HepG2 (cell line): Measurements from ENCODE around the gene ADAM15. TPM values are rescaled to one million over a fixed set of nuclear protein-coding genes. Genes with fewer than 3 reads are reported as not detected.

Experiments used
- ATAC-seq: fragments of 200-7000 bp; cut with Tn5 transposase; 3 replicates; pipeline ENCODE4 v1.9.1; 2020; ENCODE audit warnings: mild to moderate bottlenecking, moderate library complexity
- BruUV-seq: library from RNA; stranded (reverse); fragments of 400-500 nt; replicated peaks from 2 replicates; lab custom pipeline; 2021; lab: Mats Ljungman, UMichigan
- CTCF ChIA-PET: fragments of 300-600 bp; formaldehyde crosslinking; extraction: SDS; loops from one replicate; lab custom pipeline; 2021; ENCODE audit warnings: low total read pairs, inconsistent platforms, low intra/inter-chr PET ratio; lab: Yijun Ruan, JAX
- POLR2A ChIA-PET: fragments of 350-600 bp; sonication (Branson Sonifier 250); formaldehyde crosslinking; loops from one replicate; lab custom pipeline; 2020; ENCODE audit warnings: antibody characterized with exemption, inconsistent platforms; lab: Yijun Ruan, JAX
- DNase-seq: peaks from one replicate; pipeline ENCODE4 v3.0.0-alpha.2; 2015; ENCODE audit warnings: low spot score
- FAIRE-seq: peaks from 3 replicates; lab custom pipeline; 2011; peaks lifted over from hg19 to GRCh38; lab: Jason Lieb, UNC
- H2AFZ ChIP-seq: one replicate; pipeline ENCODE4 v1.6.1; 2011; ENCODE audit warnings: low read length, inconsistent platforms
- H3K27ac ChIP-seq: fragments of 300-600 bp; 3 replicates; pipeline ENCODE4 v1.8.0; 2011; ENCODE audit warnings: mixed run types, mild to moderate bottlenecking, mixed read lengths, low read length, inconsistent platforms; ENCODE audit not compliant: insufficient read depth; ENCODE audit errors: extremely low read length
- H3K27me3 ChIP-seq, 2 experiments: fragments of 200-600 bp in 1 of 2; 2 replicates in 1 of 2; 3 replicates in 1 of 2; pipeline versions ENCODE4 v1.6.0 to v1.8.0; 2011; ENCODE audit warnings: low read length in 2 of 2, mild to moderate bottlenecking in 2 of 2, moderate library complexity in 2 of 2, inconsistent platforms in 1 of 2; ENCODE audit not compliant: insufficient read depth in 2 of 2, control insufficient read depth in 1 of 2
- H3K36me3 ChIP-seq, 2 experiments: fragments of 200-600 bp in 1 of 2; replicated peaks in 1 of 2; 2 replicates in 1 of 2; 3 replicates in 1 of 2; pipeline versions ENCODE4 v1.5.1 to v1.8.0; 2011; ENCODE audit warnings: low read length in 2 of 2, inconsistent platforms in 1 of 2; ENCODE audit not compliant: insufficient read depth in 2 of 2, control insufficient read depth in 1 of 2
- H3K4me1 ChIP-seq: 2 replicates; pipeline ENCODE4 v1.5.1; 2012; ENCODE audit warnings: low read length, inconsistent platforms; ENCODE audit not compliant: insufficient read depth
- H3K4me2 ChIP-seq: 2 replicates; pipeline ENCODE4 v1.6.0; 2011; ENCODE audit warnings: low read depth, low read length, inconsistent platforms
- H3K4me3 ChIP-seq, 3 experiments: fragments of 200-600 bp in 1 of 3; sonication (generic), shearing (Covaris generic) in 1 of 3; replicated peaks in 1 of 3; 2 replicates each; pipeline ENCODE4 v1.5.1; 2011 to 2016; ENCODE audit warnings: low read length in 3 of 3, inconsistent platforms in 2 of 3, low read depth in 2 of 3, mild to moderate bottlenecking in 2 of 3, control low read depth in 1 of 3, mixed read lengths in 1 of 3; ENCODE audit not compliant: insufficient read depth in 1 of 3
- H3K79me2 ChIP-seq: one replicate; pipeline ENCODE4 v1.6.1; 2011; ENCODE audit warnings: low read length, inconsistent platforms; ENCODE audit not compliant: insufficient read depth
- H3K9ac ChIP-seq: 2 replicates; pipeline ENCODE4 v1.6.0; 2011; ENCODE audit warnings: mild to moderate bottlenecking, low read depth, low read length, inconsistent platforms; ENCODE audit not compliant: insufficient read depth
- H3K9me3 ChIP-seq: 2 replicates; pipeline ENCODE4 v1.5.1; 2012; ENCODE audit warnings: mild to moderate bottlenecking, low read length
- H4K20me1 ChIP-seq: 2 replicates; pipeline ENCODE4 v1.6.0; 2011; ENCODE audit warnings: inconsistent platforms, mild to moderate bottlenecking, low read length, moderate library complexity; ENCODE audit not compliant: insufficient read depth
- CTCF ChIP-seq: sonication (generic); formaldehyde crosslinking; IDR thresholded peaks from 2 replicates; pipeline ENCODE4 v1.5.0; 2020; ENCODE audit warnings: mild to moderate bottlenecking, missing genetic modification reagents, moderate library complexity
- ETV6 ChIP-seq: sonication (generic); formaldehyde crosslinking; conservative IDR thresholded peaks from 2 replicates; pipeline ENCODE4 v1.4.0; 2020; ENCODE audit warnings: missing genetic modification reagents
- LCORL ChIP-seq, 2 experiments: fragments of 450-650 bp in 1 of 2; sonication (generic) in 1 of 2; formaldehyde crosslinking in 1 of 2; IDR thresholded peaks; 2 replicates each; pipeline versions ENCODE4 v1.5.0 to v1.6.1; 2017 to 2020; ENCODE audit warnings: antibody characterized with exemption in 1 of 2, missing genetic modification reagents in 1 of 2
- RAD21 ChIP-seq: fragments of 450-650 bp; formaldehyde crosslinking; IDR thresholded peaks from 2 replicates; pipeline ENCODE4 v1.5.0; 2020; ENCODE audit warnings: mild to moderate bottlenecking
- USF2 ChIP-seq, 2 experiments: sonication (generic) in 1 of 2; formaldehyde crosslinking in 1 of 2; IDR thresholded peaks; 2 replicates each; pipeline versions ENCODE4 v1.5.1 to v1.6.1; 2011 to 2020; ENCODE audit warnings: borderline replicate concordance in 1 of 2, low read depth in 1 of 2, low read length in 1 of 2, mild to moderate bottlenecking in 1 of 2, missing genetic modification reagents in 1 of 2, moderate library complexity in 1 of 2
- ZBTB39 ChIP-seq: sonication (generic); formaldehyde crosslinking; IDR thresholded peaks from 2 replicates; pipeline ENCODE4 v1.5.0; 2020; ENCODE audit warnings: missing genetic modification reagents
- ZBTB7B ChIP-seq: sonication (generic); formaldehyde crosslinking; IDR thresholded peaks from 2 replicates; pipeline ENCODE4 v1.4.0; 2020; ENCODE audit warnings: missing genetic modification reagents
- ZNF713 ChIP-seq: sonication (generic); formaldehyde crosslinking; IDR thresholded peaks from 2 replicates; pipeline ENCODE4 v1.4.0; 2020; ENCODE audit warnings: mild to moderate bottlenecking, missing genetic modification reagents
- WGBS: methylation state at CpG from one replicate; pipeline ENCODE4 v1.1.6; 2017; ENCODE audit warnings: low lambda C conversion rate; 5-methylcytosine and 5-hydroxymethylcytosine counted together
- in situ Hi-C: cut with HindIII; loops from 2 replicates; pipeline ENCODE4 v1.10.0; 2017; ENCODE audit warnings: low pct_unique_long_range_greater_than_20kb; ENCODE audit not compliant: extremely low pct_ligation_motif_present
- intact Hi-C: fragments of 100-400 bp; cut with micrococcal nuclease; formaldehyde crosslinking; loops from one replicate; pipeline ENCODE4 v1.10.0; 2022; ENCODE audit not compliant: unreplicated experiment
- polyA plus RNA-seq, 8 experiments: library from polyadenylated mRNA; depleted of rRNA in 3 of 8; stranded (reverse) in 7 of 8; unstranded in 1 of 8; fragments of >200 nt; fragmentation: Illumina TruSeq in 4 of 8; extraction: Trizol in 4 of 8; gene quantifications; 2 replicates each; pipeline versions ENCODE4 v1.2.1 to v1.2.3, GENCODE V29; 2011 to 2016; ENCODE audit warnings: low read depth in 4 of 8, missing spikeins in 1 of 8, mixed read lengths in 1 of 8; ENCODE audit not compliant: insufficient read depth in 1 of 8
- total RNA-seq, 5 experiments: library from RNA; depleted of rRNA; stranded (reverse); fragments of >200 nt; fragmentation: Illumina TruSeq; extraction: Trizol; gene quantifications; 2 replicates each; pipeline ENCODE4 v1.2.3, GENCODE V29; 2016; ENCODE audit warnings: low read depth in 1 of 5

Gene ADAM15
- total and polyA plus RNA-seq, 2 of the 13 experiments (the other 11 are each of a cell fraction or from before 2014, with no cell fraction given), result 17.9 to 25.6 TPM

GRCh38 chr1:155052439-155053395 is 1.6 kb downstream of the ADAM15 start:
- Histone ChIP-seq H3K27me3 (no peaks in the 10 kb centered on the region), H2AFZ (no peak overlapping the region), H3K36me3 (peaks cover 2 to 10% of the 10 kb centered on the region in 2 experiments; a peak in 4 of 5 replicates), H3K79me2 (no peaks in the 10 kb centered on the region), H3K4me3 (peak overlapping the region; percentile 59 to 88 (median 70); a peak in 4 of 6 replicates), H3K9me3 (no peaks in the 10 kb centered on the region), H3K4me1 (peaks cover 44% of the 10 kb centered on the region), H4K20me1 (no peaks in the 10 kb centered on the region)
- 77% methylated on average over 12 of the region's 12 CpGs for WGBS
- DNase-seq, result no peak
- ChIA-PET POLR2A (interaction anchor here (1.1 to 2.7 kb wide), 2 partner anchors 12 to 74 kb away, joined by 3 to 8 read pairs; no protein-coding TSS in a partner anchor), CTCF (interaction anchor here (0.8 to 1.9 kb wide), 2 partner anchors 9 to 92 kb away, joined by 3 to 7 read pairs; no protein-coding TSS in a partner anchor)
- in situ Hi-C loops, result no loop called here
- BruUV-seq, result no TSS peak
- TF ChIP-seq CTCF, result peak; percentile 62
- no peak for TF ChIP-seq ZNF713
- TF ChIP-seq, all 625 proteins: peak for 1
- H3K27ac ChIP-seq, result no peak overlapping the region
- intact Hi-C loops, result no loop called here
- FAIRE-seq (no peak), ATAC-seq (no peak)
- H3K9ac ChIP-seq, result peak overlapping the region; percentile 57; the same call in 1 of the 2 replicates
- peak overlapping the region; percentile 94 for H3K4me2 ChIP-seq

- intact Hi-C loops (no loop called here), in situ Hi-C loops (no loop called here)
- no peaks in the 10 kb centered on the region for H4K20me1 ChIP-seq
- no TSS peak for BruUV-seq
- H3K79me2 ChIP-seq, result no peaks in the 10 kb centered on the region
- no peak overlapping the region for H2AFZ ChIP-seq
- H3K9ac ChIP-seq, result no peak overlapping the region
- H3K27me3 ChIP-seq, result no peaks in the 10 kb centered on the region
- FAIRE-seq (no peak), DNase-seq (no peak), ATAC-seq (no peak)
- H3K36me3 ChIP-seq, result peaks cover 4 to 19% of the 10 kb centered on the region in 2 experiments
- no peak overlapping the region for H3K4me3 ChIP-seq
- no peak overlapping the region for H3K4me2 ChIP-seq
- WGBS, result 95% methylated on average over 7 of the region's 7 CpGs
- no peaks in the 10 kb centered on the region for H3K9me3 ChIP-seq
- peaks cover 35% of the 10 kb centered on the region for H3K4me1 ChIP-seq
- ChIA-PET POLR2A (no interaction called here), CTCF (interaction anchor here (1.9 kb wide), 1 partner anchor 8 kb away, joined by 7 read pairs; no protein-coding TSS in a partner anchor)
- H3K27ac ChIP-seq, result no peak overlapping the region
- TF ChIP-seq RAD21 (CRISPR knock-in tag) (no peak), LCORL (IDR thresholded peaks at IDR 0.05) (no peak), LCORL (CRISPR knock-in tag; IDR thresholded peaks at IDR 0.05) (no peak), ZBTB39 (CRISPR knock-in tag) (no peak), ETV6 (CRISPR knock-in tag) (no peak), USF2 (IDR thresholded peaks at IDR 0.05; ENCODE audit: low read depth, low read length) (no peak), USF2 (CRISPR knock-in tag; IDR thresholded peaks at IDR 0.05; ENCODE audit: borderline replicate concordance) (no peak), ZBTB7B (no peak)
Measured at GRCh38 chr1:155053531-155054105, 2.5 kb downstream of the ADAM15 start.
